ENCODE results near the gene LRP11.

DNA sequence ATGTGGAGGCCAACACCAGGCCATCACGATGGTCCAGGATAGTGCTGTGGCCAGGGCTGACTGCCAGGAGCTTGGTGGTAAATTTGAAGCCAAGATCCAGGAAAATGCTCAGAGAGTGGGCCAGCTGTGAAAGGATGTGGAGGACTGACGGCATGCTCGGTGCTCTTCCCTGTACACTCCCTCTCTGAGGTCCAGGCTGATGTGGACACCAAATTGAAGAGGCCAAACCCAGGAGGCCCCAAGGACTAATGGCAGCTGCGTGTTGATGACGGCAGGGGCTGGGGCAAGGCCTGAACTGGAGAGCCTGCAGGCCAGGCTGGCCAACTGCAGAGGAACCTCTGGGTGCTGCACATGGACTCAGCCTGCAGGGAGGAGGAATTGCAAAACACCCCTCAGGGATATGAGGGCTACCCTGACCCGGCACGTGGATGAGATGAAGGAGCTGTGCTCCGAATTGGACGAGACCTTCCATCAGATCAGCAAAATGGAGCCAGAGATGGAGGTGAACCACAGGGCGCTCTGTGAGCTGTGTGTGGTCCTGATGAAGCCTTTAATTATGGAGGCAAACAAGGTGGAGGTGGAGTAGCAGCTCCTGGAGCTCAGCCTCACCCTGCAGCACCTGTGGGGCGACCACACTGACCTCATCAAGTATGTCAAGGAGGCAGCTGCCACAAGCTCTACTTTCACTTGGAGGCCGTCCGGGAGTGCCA, 40.7 kb upstream of the LRP11 start:
- TF ChIP-seq SAFB2 (CRISPR knock-in tag; IDR thresholded peaks at IDR 0.05; ENCODE audit: borderline replicate concordance, low read depth) (no peak), ZNF777 (CRISPR knock-in tag; IDR thresholded peaks at IDR 0.05) (no peak), NFYC (CRISPR knock-in tag; IDR thresholded peaks at IDR 0.05) (no peak), ZNF563 (CRISPR knock-in tag; IDR thresholded peaks at IDR 0.05) (no peak), ZNF788 (CRISPR knock-in tag; IDR thresholded peaks at IDR 0.05; ENCODE audit: borderline replicate concordance) (no peak), FOXA1 (IDR thresholded peaks at IDR 0.05) (no peak), FOXA1 (CRISPR knock-in tag; IDR thresholded peaks at IDR 0.05) (no peak), EP300 (IDR thresholded peaks at IDR 0.05; ENCODE audit: low read depth in 2 of 2, low read length in 2 of 2) (no peak), EP300 (CRISPR knock-in tag; IDR thresholded peaks at IDR 0.05; ENCODE audit: borderline replicate concordance) (no peak)
- TF ChIP-seq, protein P1, sequence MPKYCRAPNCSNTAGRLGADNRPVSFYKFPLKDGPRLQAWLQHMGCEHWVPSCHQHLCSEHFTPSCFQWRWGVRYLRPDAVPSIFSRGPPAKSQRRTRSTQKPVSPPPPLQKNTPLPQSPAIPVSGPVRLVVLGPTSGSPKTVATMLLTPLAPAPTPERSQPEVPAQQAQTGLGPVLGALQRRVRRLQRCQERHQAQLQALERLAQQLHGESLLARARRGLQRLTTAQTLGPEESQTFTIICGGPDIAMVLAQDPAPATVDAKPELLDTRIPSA (CRISPR knock-in tag; IDR thresholded peaks at IDR 0.05; ENCODE audit: borderline replicate concordance), result no peak
